GM12892 (cell line): ENCODE measurements around the gene AKT3.

Experiments used
- DNase-seq: peaks from one replicate; pipeline ENCODE4 v3.0.0; 2011; ENCODE audit not compliant: insufficient read length
- FAIRE-seq: peaks from 2 replicates; lab custom pipeline; 2011; peaks lifted over from hg19 to GRCh38; lab: Jason Lieb, UNC
- POLR2A ChIP-seq: IDR thresholded peaks from 2 replicates; pipeline ENCODE4 v1.6.1; 2011; ENCODE audit warnings: low read depth, low read length, control low read depth
- POLR2AphosphoS5 ChIP-seq: IDR thresholded peaks from 2 replicates; pipeline ENCODE4 v1.6.1; 2011; ENCODE audit warnings: low read depth, low read length, control low read depth
- TAF1 ChIP-seq: IDR thresholded peaks from 2 replicates; pipeline ENCODE4 v1.6.1; 2011; ENCODE audit warnings: low read depth, mild to moderate bottlenecking, control low read depth, low read length, borderline replicate concordance

Gene AKT3

GRCh38 chr1:243547891-243548290, 302.2 kb downstream of the AKT3 start:
- DNase-seq: no peak
- no peak for FAIRE-seq
- no peak for TF ChIP-seq POLR2AphosphoS5
- no peak for TF ChIP-seq POLR2A
- TF ChIP-seq TAF1: no peak

DNA sequence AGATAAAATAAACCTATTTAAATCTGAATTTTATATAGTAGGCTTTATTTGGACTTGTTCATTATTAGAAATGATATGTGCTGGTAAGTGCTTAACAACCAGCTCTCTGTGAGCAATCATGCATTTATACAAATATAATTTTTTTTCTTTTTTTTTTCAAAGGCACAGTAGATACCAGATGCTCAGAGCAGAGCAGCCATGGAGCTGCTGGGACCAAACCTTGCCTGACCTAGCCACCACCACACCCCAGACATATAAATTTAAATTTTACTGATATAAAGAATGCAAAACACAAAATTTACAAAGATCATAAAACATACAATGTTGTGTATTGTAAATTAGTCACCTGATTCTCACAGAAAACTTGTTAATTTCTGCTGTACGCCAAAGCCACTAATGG, 303.6 kb downstream of the AKT3 start:
- FAIRE-seq (no peak), DNase-seq (no peak)
- TF ChIP-seq POLR2A (no peak), POLR2AphosphoS5 (no peak), TAF1 (no peak)

GRCh38 chr1:243543501-243543900, 306.5 kb downstream of the AKT3 start:
- TF ChIP-seq POLR2AphosphoS5 (no peak), TAF1 (no peak), POLR2A (no peak)
- no peak for FAIRE-seq
- DNase-seq: no peak

DNA sequence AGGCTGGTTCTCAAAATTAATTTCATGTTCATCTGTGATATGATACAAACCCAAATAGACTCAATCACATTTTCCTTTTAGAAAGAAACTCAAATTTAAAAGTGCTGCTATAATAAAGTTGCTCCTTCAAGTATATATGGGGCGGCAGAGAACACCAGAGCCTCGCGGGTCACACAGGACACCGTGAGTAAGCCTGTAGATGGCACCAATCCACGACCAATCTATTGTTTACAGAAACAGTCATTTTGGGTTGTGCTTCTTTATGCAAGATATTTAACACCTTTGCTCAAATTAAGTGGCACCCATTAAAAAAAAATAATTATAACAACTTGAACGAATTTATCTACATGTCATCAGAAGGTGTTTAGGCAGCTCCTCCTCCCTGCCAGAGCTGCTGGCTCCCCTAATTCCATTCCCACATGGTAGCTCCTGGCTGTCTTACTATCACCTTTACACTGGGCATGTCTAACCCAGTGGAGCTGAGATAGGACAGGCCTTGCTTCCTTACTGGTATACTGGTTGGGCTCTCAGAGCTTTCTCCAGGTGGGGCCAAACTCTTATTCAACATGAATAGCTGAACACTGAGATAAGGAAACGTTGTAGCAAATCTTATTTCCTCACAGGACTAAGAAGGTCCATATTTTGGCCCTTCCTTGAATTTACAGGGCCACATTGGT, 307.2 kb downstream of the AKT3 start:
- no peak for DNase-seq
- no peak for FAIRE-seq
- TF ChIP-seq POLR2A: no peak
- TF ChIP-seq POLR2AphosphoS5: no peak
- TF ChIP-seq TAF1: no peak

DNA sequence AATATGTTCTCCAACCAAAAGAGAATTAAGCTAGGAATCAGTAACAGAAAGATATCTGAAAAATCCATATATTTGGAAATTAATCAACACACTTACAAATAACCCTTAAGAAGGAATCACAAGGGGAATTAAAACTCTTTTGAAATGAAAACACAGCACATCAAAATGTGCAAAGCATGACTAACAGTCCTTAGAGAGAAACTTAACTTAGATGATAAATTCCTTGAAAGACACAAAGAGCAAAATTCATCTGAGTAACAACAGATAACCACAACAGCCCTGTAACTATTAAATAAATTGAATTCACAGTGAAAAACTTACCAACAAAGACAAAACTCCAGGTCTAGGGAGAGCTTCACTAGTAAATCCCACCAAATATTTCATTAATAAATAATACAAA, 310.4 kb downstream of the AKT3 start:
- DNase-seq: no peak
- no peak for TF ChIP-seq TAF1
- no peak for TF ChIP-seq POLR2A
- TF ChIP-seq POLR2AphosphoS5: no peak
- FAIRE-seq: no peak

- DNase-seq: no peak
- TF ChIP-seq TAF1 (no peak), POLR2AphosphoS5 (no peak), POLR2A (no peak)
- FAIRE-seq: no peak
These were observed 315.0 kb downstream of the AKT3 start for GRCh38 chr1:243535014-243535413.

DNA sequence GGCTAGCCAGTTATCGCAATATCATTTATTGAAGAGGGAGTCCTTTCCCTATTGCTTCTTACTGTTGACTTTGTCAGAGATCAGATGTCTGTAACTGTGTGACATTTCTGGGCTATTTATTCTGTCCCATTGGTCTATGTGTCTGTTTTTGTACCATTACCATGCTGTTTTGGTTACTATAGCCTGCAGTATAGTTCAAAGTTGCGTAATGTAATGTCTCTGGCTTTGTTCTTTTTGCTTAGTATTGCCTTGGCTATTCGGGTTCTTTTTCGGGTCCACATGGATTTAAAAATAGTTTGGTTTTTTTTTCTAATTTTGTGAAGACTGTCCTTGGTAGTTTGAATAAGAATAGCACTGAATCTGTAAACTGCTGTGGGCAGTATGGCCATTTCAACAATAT, 320.5 kb downstream of the AKT3 start:
- FAIRE-seq: no peak
- no peak for DNase-seq
- no peak for TF ChIP-seq POLR2A
- no peak for TF ChIP-seq TAF1
- TF ChIP-seq POLR2AphosphoS5: no peak

DNA sequence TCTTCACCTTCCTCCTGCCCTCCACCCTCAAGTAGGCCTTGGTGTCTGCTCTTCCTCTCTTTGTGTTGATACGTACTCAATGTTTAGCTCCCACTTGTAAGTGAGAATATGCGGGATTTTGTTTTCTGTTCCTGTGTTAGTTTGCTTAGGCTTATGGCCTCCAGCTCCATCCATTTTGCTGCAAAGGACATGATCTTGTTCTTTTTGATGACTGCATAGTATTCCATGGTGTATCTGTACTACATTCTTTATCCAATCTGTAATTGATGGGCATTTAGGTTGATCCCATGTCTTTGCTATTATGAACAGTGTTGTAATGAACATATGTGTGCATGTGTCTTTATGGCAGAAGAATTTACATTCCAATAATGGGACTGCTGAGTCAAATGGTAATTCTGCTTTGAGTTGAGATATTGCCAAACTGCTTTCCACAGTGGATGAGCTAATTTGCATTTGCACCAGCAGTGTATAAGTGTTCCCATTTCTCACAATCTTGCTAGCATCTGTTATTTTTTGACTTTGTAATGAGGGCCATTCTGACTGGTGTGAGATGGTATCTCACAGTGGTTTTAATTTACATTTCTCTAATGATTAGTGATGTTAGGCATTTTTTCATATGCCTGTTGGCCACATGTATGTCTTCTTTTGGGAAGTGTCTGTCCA, 321.5 kb downstream of the AKT3 start:
- FAIRE-seq (no peak), DNase-seq (no peak)
- TF ChIP-seq POLR2AphosphoS5: no peak

- no peak for FAIRE-seq
- DNase-seq: no peak
- TF ChIP-seq POLR2AphosphoS5 (no peak), TAF1 (no peak), POLR2A (no peak)
These were observed 323.9 kb downstream of the AKT3 start for GRCh38 chr1:243526180-243526579.

DNA sequence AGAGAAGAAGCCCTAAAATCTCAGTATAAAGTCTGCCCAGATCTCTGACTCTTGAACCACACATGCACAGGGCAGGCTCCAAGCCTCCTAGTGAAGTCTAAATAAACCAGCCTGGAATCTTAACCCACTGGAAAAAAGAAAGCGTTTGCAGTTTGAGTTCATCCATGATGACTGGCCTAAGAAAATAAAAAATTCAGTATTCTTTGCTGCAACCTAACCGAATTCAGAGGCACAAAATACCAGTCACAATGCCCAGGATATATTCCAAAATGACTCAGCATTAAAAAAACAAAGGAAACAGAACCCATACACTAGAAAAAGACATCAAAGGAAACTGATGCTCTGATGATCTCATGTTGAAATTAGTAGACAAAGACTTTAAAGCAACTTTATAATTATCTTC, 325.0 kb downstream of the AKT3 start:
- no peak for FAIRE-seq
- TF ChIP-seq TAF1 (no peak), POLR2AphosphoS5 (no peak), POLR2A (no peak)
- DNase-seq: no peak

GRCh38 chr1:243523766-243524165, 326.3 kb downstream of the AKT3 start:
- no peak for TF ChIP-seq POLR2A
- TF ChIP-seq POLR2AphosphoS5: no peak
- no peak for TF ChIP-seq TAF1
- DNase-seq (no peak), FAIRE-seq (peak; percentile 9)

DNA sequence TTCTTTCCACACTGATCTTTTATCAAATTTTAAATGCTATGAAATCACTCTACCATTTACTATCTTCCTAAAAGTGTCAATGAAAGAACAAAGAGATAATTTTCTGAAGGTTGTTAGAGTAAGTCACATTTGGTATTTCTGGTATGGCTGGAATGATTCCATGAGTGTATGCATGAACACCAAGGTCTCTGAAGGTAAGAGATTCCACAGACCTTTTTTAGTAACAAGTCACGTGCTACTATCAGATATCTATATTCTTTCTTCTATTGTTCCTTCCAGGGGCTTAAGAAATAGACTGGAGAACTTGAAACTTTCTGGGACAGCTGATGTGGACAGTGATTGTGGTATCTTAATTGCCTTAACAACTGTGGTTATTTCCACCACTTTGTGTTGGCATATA, 329.2 kb downstream of the AKT3 start:
- DNase-seq (no peak), FAIRE-seq (no peak)
- TF ChIP-seq POLR2A: no peak
- no peak for TF ChIP-seq POLR2AphosphoS5
- TF ChIP-seq TAF1: no peak
